IMR-90 (cell line): Measurements from ENCODE around the gene AXL. TPM values are rescaled to one million over a fixed set of nuclear protein-coding genes. Genes with fewer than 3 reads are reported as not detected.
A peak's percentile ranks its signal among the peaks of the same experiment; 100 is the strongest.

Experiments used
- ATAC-seq: fragments of 200-7000 bp; cut with Tn5 transposase; 2 replicates; pipeline ENCODE4 v1.9.1; 2020; ENCODE audit warnings: low read depth, mild to moderate bottlenecking, moderate library complexity
- BruUV-seq: library from RNA; stranded (reverse); fragments of 400-500 nt; replicated peaks from 2 replicates; lab custom pipeline; 2021; lab: Mats Ljungman, UMichigan
- CTCF ChIA-PET: fragments of 300-600 bp; formaldehyde crosslinking; extraction: SDS; loops from one replicate; lab custom pipeline; 2021; ENCODE audit warnings: antibody characterized with exemption; lab: Yijun Ruan, JAX
- POLR2A ChIA-PET: fragments of 300-600 bp; sonication (Branson Sonifier 250); formaldehyde crosslinking; loops from one replicate; lab custom pipeline; 2022; ENCODE audit warnings: antibody characterized with exemption; ENCODE audit not compliant: unreplicated experiment; lab: Charles Lee
- DNase-seq: peaks from one replicate; pipeline ENCODE4 v3.0.0; 2013
- H2AFZ ChIP-seq: replicated peaks from 2 replicates; pipeline ENCODE3; 2013; ENCODE audit warnings: low read length, mild to moderate bottlenecking; ENCODE audit not compliant: poor library complexity
- H2AK5ac ChIP-seq: 2 replicates; pipeline ENCODE4 v1.6.1; 2013; ENCODE audit warnings: low read depth, low read length, inconsistent platforms
- H2AK9ac ChIP-seq: replicated peaks from 2 replicates; pipeline ENCODE3; 2013; ENCODE audit warnings: mild to moderate bottlenecking, low read depth, low read length, moderate library complexity; ENCODE audit not compliant: poor library complexity
- H2BK120ac ChIP-seq: 2 replicates; pipeline ENCODE4 v1.6.1; 2013; ENCODE audit warnings: low read depth, low read length, inconsistent platforms
- H2BK15ac ChIP-seq: 3 replicates; pipeline ENCODE4 v1.6.1; 2013; ENCODE audit warnings: low read depth, low read length, inconsistent platforms
- H2BK20ac ChIP-seq: 2 replicates; pipeline ENCODE4 v1.6.1; 2013; ENCODE audit warnings: low read depth, mild to moderate bottlenecking, inconsistent platforms, low read length, moderate library complexity
- H2BK5ac ChIP-seq: 2 replicates; pipeline ENCODE4 v1.6.1; 2013; ENCODE audit warnings: mild to moderate bottlenecking, low read depth, low read length, inconsistent platforms; ENCODE audit not compliant: poor library complexity, severe bottlenecking
- H3K14ac ChIP-seq: replicated peaks from 2 replicates; pipeline ENCODE4 v1.6.1; 2013; ENCODE audit warnings: low read depth, low read length, inconsistent platforms
- H3K18ac ChIP-seq: 2 replicates; pipeline ENCODE4 v1.6.1; 2013; ENCODE audit warnings: low read depth, low read length, control low read depth
- H3K23ac ChIP-seq: 2 replicates; pipeline ENCODE4 v1.6.1; 2013; ENCODE audit warnings: low read depth, low read length, inconsistent platforms
- H3K27ac ChIP-seq: 2 replicates; pipeline ENCODE4 v1.5.1; 2013; ENCODE audit warnings: mild to moderate bottlenecking, control low read depth, low read length; ENCODE audit not compliant: insufficient read depth
- H3K27me3 ChIP-seq: 2 replicates; pipeline ENCODE4 v1.6.1; 2013; ENCODE audit warnings: low read length; ENCODE audit not compliant: control insufficient read depth, insufficient read depth
- H3K36me3 ChIP-seq: 2 replicates; pipeline ENCODE4 v1.6.1; 2013; ENCODE audit warnings: low read length, mixed read lengths; ENCODE audit not compliant: control insufficient read depth, insufficient read depth
- H3K4ac ChIP-seq: 2 replicates; pipeline ENCODE4 v1.6.1; 2013; ENCODE audit warnings: low read depth, low read length, inconsistent platforms
- H3K4me1 ChIP-seq: 2 replicates; pipeline ENCODE4 v1.6.1; 2013; ENCODE audit warnings: low read length, mixed read lengths; ENCODE audit not compliant: control insufficient read depth, insufficient read depth
- H3K4me2 ChIP-seq: 2 replicates; pipeline ENCODE4 v1.6.1; 2013; ENCODE audit warnings: low read depth, mild to moderate bottlenecking, control low read depth, low read length, moderate library complexity
- H3K4me3 ChIP-seq: 2 replicates; pipeline ENCODE4 v1.5.1; 2013; ENCODE audit warnings: low read depth, mild to moderate bottlenecking, control low read depth, low read length, moderate library complexity; ENCODE audit not compliant: insufficient read depth
- H3K56ac ChIP-seq: 2 replicates; pipeline ENCODE4 v1.6.1; 2013; ENCODE audit warnings: low read length, inconsistent platforms; ENCODE audit not compliant: insufficient read depth; ENCODE audit errors: extremely low read depth
- H3K79me1 ChIP-seq, 2 experiments: 2 replicates each; pipeline ENCODE4 v1.6.1; 2013; ENCODE audit warnings: low read length in 2 of 2, inconsistent platforms in 1 of 2, low read depth in 1 of 2
- H3K9ac ChIP-seq: 2 replicates; pipeline ENCODE4 v1.6.1; 2013; ENCODE audit warnings: low read depth, low read length, control low read depth
- H3K9me1 ChIP-seq: 2 replicates; pipeline ENCODE4 v1.6.1; 2013; ENCODE audit warnings: low read length, inconsistent platforms; ENCODE audit not compliant: insufficient read depth
- H3K9me3 ChIP-seq: 2 replicates; pipeline ENCODE4 v1.6.1; 2013; ENCODE audit warnings: low read length; ENCODE audit not compliant: control insufficient read depth, insufficient read depth
- H4K20me1 ChIP-seq: 2 replicates; pipeline ENCODE4 v1.6.1; 2013; ENCODE audit warnings: low read length, inconsistent platforms; ENCODE audit not compliant: insufficient read depth
- H4K5ac ChIP-seq: 2 replicates; pipeline ENCODE4 v1.6.1; 2013; ENCODE audit warnings: mild to moderate bottlenecking, low read depth, low read length, control low read depth
- H4K8ac ChIP-seq, 2 experiments: 2 replicates each; pipeline ENCODE4 v1.6.1; 2013; ENCODE audit warnings: low read depth in 2 of 2, low read length in 2 of 2, control low read depth in 1 of 2, inconsistent platforms in 1 of 2
- H4K91ac ChIP-seq: 2 replicates; pipeline ENCODE4 v1.6.1; 2013; ENCODE audit warnings: low read depth, low read length, inconsistent platforms; ENCODE audit not compliant: insufficient read depth
- CEBPB ChIP-seq: IDR thresholded peaks from 2 replicates; pipeline ENCODE4 v1.6.1; 2012; ENCODE audit warnings: low read depth, low read length, improper control_type of control experiment
- CHD1 ChIP-seq: IDR thresholded peaks from 2 replicates; pipeline ENCODE4 v1.6.1; 2012; ENCODE audit warnings: low read depth, low read length, improper control_type of control experiment
- FOS ChIP-seq: fragments of 150-350 bp; IDR thresholded peaks from 2 replicates; pipeline ENCODE4 v1.6.1; 2016; ENCODE audit warnings: low read depth, low read length
- MAFK ChIP-seq: IDR thresholded peaks from 2 replicates; pipeline ENCODE4 v1.6.1; 2012; ENCODE audit warnings: low read depth, low read length, improper control_type of control experiment
- MXI1 ChIP-seq: IDR thresholded peaks from 2 replicates; pipeline ENCODE4 v1.6.1; 2012; ENCODE audit warnings: low read depth, mild to moderate bottlenecking, low read length, moderate library complexity, borderline replicate concordance
- NFE2L2 ChIP-seq: fragments of 150-350 bp; IDR thresholded peaks from 2 replicates; pipeline ENCODE4 v1.6.1; 2016; ENCODE audit warnings: low read depth, mild to moderate bottlenecking, low read length
- POLR2A ChIP-seq: IDR thresholded peaks from 2 replicates; pipeline ENCODE4 v1.6.1; 2012; ENCODE audit warnings: mild to moderate bottlenecking, low read depth, low read length
- RAD21 ChIP-seq: IDR thresholded peaks from 2 replicates; pipeline ENCODE4 v1.6.1; 2012; ENCODE audit warnings: low read length, improper control_type of control experiment
- RCOR1 ChIP-seq: IDR thresholded peaks from 2 replicates; pipeline ENCODE4 v1.6.1; 2012; ENCODE audit warnings: mild to moderate bottlenecking, low read length, improper control_type of control experiment; ENCODE audit not compliant: insufficient replicate concordance
- WGBS, 2 experiments: methylation state at CpG; one replicate each; pipeline versions ENCODE4 v1.1.5 to v1.1.7; 2013; ENCODE audit warnings: missing lambda C conversion rate in 2 of 2; ENCODE audit not compliant: insufficient read length in 1 of 2; ENCODE audit errors: extremely low coverage in 2 of 2; 5-methylcytosine and 5-hydroxymethylcytosine counted together
- dilution Hi-C: fragments of 300-500 bp; cut with HindIII; formaldehyde crosslinking; loops from one replicate; pipeline ENCODE4 v1.14.3; 2018; ENCODE audit warnings: low sequenced_read_pairs; ENCODE audit not compliant: unreplicated experiment
- in situ Hi-C: fragments of 300-500 bp; cut with MboI; formaldehyde crosslinking; loops from 3 replicates; pipeline ENCODE4 v1.14.3; 2019; ENCODE audit warnings: low sequenced_read_pairs, inconsistent platforms, mixed read lengths
- intact Hi-C: fragments of 100-400 bp; cut with micrococcal nuclease; formaldehyde crosslinking; loops from 2 replicates; pipeline ENCODE4 v1.10.0; 2022
- polyA plus RNA-seq, 3 experiments: library from polyadenylated mRNA; depleted of rRNA; stranded (reverse); fragments of >200 nt; gene quantifications; 2 replicates each; pipeline ENCODE4 v1.2.3, GENCODE V29; 2012; ENCODE audit warnings: low replicate concordance in 1 of 3
- total RNA-seq: library from RNA; depleted of rRNA; stranded (reverse); fragments of >200 nt; gene quantifications from 2 replicates; pipeline ENCODE4 v1.2.3, GENCODE V29; 2012
- TF ChIP-seq, protein P1 (sequence below): fragments of 150-350 bp; IDR thresholded peaks from 2 replicates; pipeline ENCODE4 v1.6.1; 2017; ENCODE audit warnings: mild to moderate bottlenecking, antibody characterized with exemption, low read length, low read depth

AXL gene
- total and polyA plus RNA-seq, 2 of the 4 experiments (the other 2 are of a cell fraction) = 212 to 466 TPM

- Histone ChIP-seq H2BK5ac (no peak overlapping the region), H3K9me3 (no peaks in the 10 kb centered on the region), H3K9me1 (no peaks in the 10 kb centered on the region), H3K14ac (no peak overlapping the region), H3K56ac (no peak overlapping the region), H3K27ac (no peak overlapping the region), H3K27me3 (no peaks in the 10 kb centered on the region), H3K4me1 (no peaks in the 10 kb centered on the region), H3K36me3 (peaks cover 7% of the 10 kb centered on the region), H3K4me2 (no peak overlapping the region), H2BK15ac (no peak overlapping the region), H2AK5ac (no peak overlapping the region; the same call in 1 of the 2 replicates), H3K4me3 (no peak overlapping the region), H2AK9ac (peak overlapping the region; percentile 33), H3K23ac (no peak overlapping the region), H4K5ac (no peak overlapping the region), H3K9ac (no peak overlapping the region), H2BK120ac (no peak overlapping the region), H3K4ac (0 out of 2 replicates have a peak overlapping the region, but pooled peaks have one; percentile 5), H4K20me1 (no peaks in the 10 kb centered on the region; the same call in 1 of the 2 replicates), H2AFZ (peak overlapping the region; percentile 38), H4K91ac (no peak overlapping the region), H3K18ac (no peak overlapping the region), H3K79me1 (no peaks in the 10 kb centered on the region), H4K8ac (no peak overlapping the region), H2BK20ac (0 out of 2 replicates have a peak overlapping the region, but pooled peaks have one; percentile 20)
- ChIA-PET CTCF (interaction anchor here (0.5 to 3.3 kb wide), 3 partner anchors 16 to 102 kb away, joined by 3 to 16 read pairs (median 4); no protein-coding TSS in a partner anchor), POLR2A (no interaction called here)
- 70% methylated on average over 7 of the region's 9 CpGs; no CpG with 5 or more reads in 1 of the 2 experiments for WGBS, 2 experiments
- intact Hi-C loops = loop anchor here (10.0 kb wide), 1 partner anchor 218 kb away; the partner anchor contains the start of gene B3GNT8
- DNase-seq (no peak), ATAC-seq (no peak)
- dilution Hi-C loops = no loop called here
- TF ChIP-seq RAD21 (no peak), MAFK (no peak), POLR2A (no peak), MXI1 (no peak), CHD1 (no peak), CEBPB (no peak), RCOR1 (no peak), NFE2L2 (no peak), FOS (no peak)
- TF ChIP-seq, protein P1, sequence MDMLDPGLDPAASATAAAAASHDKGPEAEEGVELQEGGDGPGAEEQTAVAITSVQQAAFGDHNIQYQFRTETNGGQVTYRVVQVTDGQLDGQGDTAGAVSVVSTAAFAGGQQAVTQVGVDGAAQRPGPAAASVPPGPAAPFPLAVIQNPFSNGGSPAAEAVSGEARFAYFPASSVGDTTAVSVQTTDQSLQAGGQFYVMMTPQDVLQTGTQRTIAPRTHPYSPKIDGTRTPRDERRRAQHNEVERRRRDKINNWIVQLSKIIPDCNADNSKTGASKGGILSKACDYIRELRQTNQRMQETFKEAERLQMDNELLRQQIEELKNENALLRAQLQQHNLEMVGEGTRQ = no peak
- no TSS peak for BruUV-seq
- in situ Hi-C loops = no loop called here
Observed at GRCh38 chr19:41206456-41206855, 12.6 kb upstream of the AXL start.
